Transverse colon (tissue), 3 donors: ENCODE measurements around the gene KYNU.

Experiments
- POLR2A ChIP-seq: fragments of 450-650 bp; IDR thresholded peaks from one replicate; pipeline ENCODE4 v1.6.1; 2016; ENCODE audit warnings: antibody characterized with exemption, mild to moderate bottlenecking, moderate library complexity
- TF ChIP-seq, protein P1 (sequence below), 5 experiments: fragments of 200-600 bp in 3 of 5; fragments of 450-650 bp in 2 of 5; sonication (generic) in 3 of 5; IDR thresholded peaks; 1 replicate in 2 of 5; 2 replicates in 3 of 5; pipeline ENCODE4 v1.5.1; 2016 to 2017; ENCODE audit warnings: antibody characterized with exemption in 5 of 5, inconsistent platforms in 3 of 5, mild to moderate bottlenecking in 2 of 5, moderate library complexity in 1 of 5

DNA sequence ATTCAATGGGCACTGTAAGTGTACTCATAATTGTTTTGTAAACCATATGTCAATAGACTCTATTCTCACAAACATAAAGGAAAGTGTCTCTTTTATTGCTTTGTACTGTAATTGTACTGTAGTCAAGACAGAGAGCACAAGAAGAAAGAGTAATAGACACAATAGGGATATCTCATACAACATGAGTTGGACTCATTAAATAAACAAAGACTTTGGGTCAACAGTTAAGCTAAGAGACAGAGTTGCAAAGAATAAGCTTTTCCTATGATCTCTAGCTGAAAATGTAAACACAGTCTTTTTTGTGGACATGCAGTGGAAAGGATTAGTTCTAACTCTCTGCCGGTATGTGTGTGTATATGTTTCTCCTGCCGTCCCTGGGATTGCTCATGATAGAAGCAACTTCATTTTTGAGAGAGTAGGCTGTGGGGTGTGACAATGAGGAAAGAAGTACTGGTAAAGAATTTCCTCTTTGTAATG, 13.9 kb upstream of the KYNU start:
- TF ChIP-seq, protein P1, sequence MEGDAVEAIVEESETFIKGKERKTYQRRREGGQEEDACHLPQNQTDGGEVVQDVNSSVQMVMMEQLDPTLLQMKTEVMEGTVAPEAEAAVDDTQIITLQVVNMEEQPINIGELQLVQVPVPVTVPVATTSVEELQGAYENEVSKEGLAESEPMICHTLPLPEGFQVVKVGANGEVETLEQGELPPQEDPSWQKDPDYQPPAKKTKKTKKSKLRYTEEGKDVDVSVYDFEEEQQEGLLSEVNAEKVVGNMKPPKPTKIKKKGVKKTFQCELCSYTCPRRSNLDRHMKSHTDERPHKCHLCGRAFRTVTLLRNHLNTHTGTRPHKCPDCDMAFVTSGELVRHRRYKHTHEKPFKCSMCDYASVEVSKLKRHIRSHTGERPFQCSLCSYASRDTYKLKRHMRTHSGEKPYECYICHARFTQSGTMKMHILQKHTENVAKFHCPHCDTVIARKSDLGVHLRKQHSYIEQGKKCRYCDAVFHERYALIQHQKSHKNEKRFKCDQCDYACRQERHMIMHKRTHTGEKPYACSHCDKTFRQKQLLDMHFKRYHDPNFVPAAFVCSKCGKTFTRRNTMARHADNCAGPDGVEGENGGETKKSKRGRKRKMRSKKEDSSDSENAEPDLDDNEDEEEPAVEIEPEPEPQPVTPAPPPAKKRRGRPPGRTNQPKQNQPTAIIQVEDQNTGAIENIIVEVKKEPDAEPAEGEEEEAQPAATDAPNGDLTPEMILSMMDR (IDR thresholded peaks at IDR 0.05), result no peak
- no peak for TF ChIP-seq POLR2A
